Measurements from ENCODE around the gene TTC31.
A peak's percentile ranks its signal among the peaks of the same experiment; 100 is the strongest.
"Not testable (repeated sequence)": the region's sequence is repeated elsewhere in the genome, so short reads cannot be mapped to it uniquely, and the experiment has no call there.

The TTC31 gene

GRCh38 chr2:74457549-74458131 lies 25.2 kb upstream of the TTC31 start:
- DNase-seq: peak; percentile 83

- peak; percentile 100 for DNase-seq
Measured at GRCh38 chr2:74458132-74458937, 24.5 kb upstream of the TTC31 start, which contains the start of gene WBP1. WBP1 (plus strand) TSS chr2:74458438; CDS start chr2:74458603, 165 bp downstream.

GRCh38 chr2:74458938-74459363 lies 23.9 kb upstream of the TTC31 start:
- peak; percentile 30 for DNase-seq

- DNase-seq: not testable (repeated sequence)
Measured at GRCh38 chr2:74459503-74460118, 23.3 kb upstream of the TTC31 start.

GRCh38 chr2:74460187-74460586 lies 22.7 kb upstream of the TTC31 start:
- not testable (repeated sequence) for DNase-seq

GRCh38 chr2:74461187-74462053 lies 21.5 kb upstream of the TTC31 start:
- DNase-seq: peak; percentile 66

GRCh38 chr2:74462054-74462785 lies 20.7 kb upstream of the TTC31 start:
- DNase-seq: no peak

GRCh38 chr2:74462786-74463105 lies 20.1 kb upstream of the TTC31 start:
- no peak for DNase-seq

- no peak for DNase-seq
Measured at GRCh38 chr2:74464406-74464805, 18.5 kb upstream of the TTC31 start.

- DNase-seq: not testable (repeated sequence)
Measured at GRCh38 chr2:74470742-74471141, 12.1 kb upstream of the TTC31 start.

- no peak for DNase-seq
Measured at GRCh38 chr2:74471332-74472065, 11.4 kb upstream of the TTC31 start.

- peak; percentile 98 for DNase-seq
Measured at GRCh38 chr2:74472086-74472944, 10.6 kb upstream of the TTC31 start, which contains the start of gene MRPL53. MRPL53 (minus strand) TSS chr2:74472680; CDS start chr2:74472660, 20 bp downstream.

GRCh38 chr2:74472945-74473258 lies 10.0 kb upstream of the TTC31 start:
- no peak for DNase-seq

GRCh38 chr2:74474481-74474880 lies 8.4 kb upstream of the TTC31 start:
- no peak for DNase-seq

- no peak for DNase-seq
Measured at GRCh38 chr2:74474899-74475298, 8.0 kb upstream of the TTC31 start.

- DNase-seq: no peak
Measured at GRCh38 chr2:74481431-74481830, 1.4 kb upstream of the TTC31 start.

- peak; percentile 84 for DNase-seq
Measured at GRCh38 chr2:74481961-74482800, 700 bp upstream of the TTC31 start.

GRCh38 chr2:74483675-74484164 lies 839 bp downstream of the TTC31 start:
- not testable (repeated sequence) for DNase-seq

- no peak for DNase-seq
Measured at GRCh38 chr2:74486141-74486540, 3.3 kb downstream of the TTC31 start.

All from hematopoietic multipotent progenitor cell treated with erythropoietin and hydrocortisone succinate and interleukin-3 and kit ligand, for 4 days (in vitro differentiated cells).